ENCODE data around the gene CEP55. TPM values are rescaled to one million over a fixed set of nuclear protein-coding genes. Genes with fewer than 3 reads are reported as not detected.

The CEP55 gene
- total RNA-seq, 4 donors from 2014 or later: 0.63 to 5.7 TPM; not detected in 2

DNA sequence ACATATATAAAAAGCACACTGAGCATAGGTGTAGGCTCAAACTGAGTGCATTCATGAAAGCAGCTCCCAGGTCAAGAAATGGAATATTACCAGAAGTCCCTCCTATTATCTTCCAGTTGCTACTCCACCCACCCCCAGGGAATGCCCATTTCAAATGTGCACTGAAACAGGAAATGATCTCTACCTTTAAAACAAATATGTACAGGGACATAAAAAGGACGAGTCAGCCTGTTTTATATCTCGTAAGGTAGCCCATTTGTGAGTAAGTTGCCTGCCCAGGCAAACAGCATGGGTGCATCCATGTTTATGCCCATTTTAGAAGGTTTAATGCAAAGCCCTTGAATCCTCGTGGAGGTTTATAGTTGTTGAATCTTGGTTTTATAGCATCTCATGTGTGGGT, 80.5 kb downstream of the CEP55 start:
- WGBS, 2 donors: 37 to 57% methylated on average over 3 of the region's 3 CpGs
- Histone ChIP-seq H3K36me3 (no peaks in the 10 kb centered on the region), H3K27ac (no peak overlapping the region), H3K4me1 (peaks cover 0 to 6% (median 0%) of the 10 kb centered on the region in 4 donors), H3K9me3 (no peaks in the 10 kb centered on the region), H3K27me3 (no peaks in the 10 kb centered on the region), H3K4me3 (no peak overlapping the region)
- TF ChIP-seq POLR2A (IDR thresholded peaks at IDR 0.05) (no peak), EP300 (IDR thresholded peaks at IDR 0.05) (no peak), CTCF (IDR thresholded peaks at IDR 0.05) (no peak)
- DNase-seq (ENCODE audit: low spot score in 2 of 2): no peak

GRCh38 chr10:93577565-93577964, 81.2 kb downstream of the CEP55 start:
- WGBS, 2 donors: 83 to 90% methylated on average over 3 of the region's 3 CpGs
- Histone ChIP-seq H3K4me3 (no peak overlapping the region), H3K36me3 (no peaks in the 10 kb centered on the region), H3K9me3 (no peaks in the 10 kb centered on the region), H3K27me3 (no peaks in the 10 kb centered on the region), H3K4me1 (peaks cover 0 to 6% (median 0%) of the 10 kb centered on the region in 4 donors), H3K27ac (no peak overlapping the region)
- no peak for DNase-seq (ENCODE audit: low spot score in 2 of 2)
- no peak for TF ChIP-seq CTCF (IDR thresholded peaks at IDR 0.05)
- TF ChIP-seq POLR2A (IDR thresholded peaks at IDR 0.05): no peak
- no peak for TF ChIP-seq EP300 (IDR thresholded peaks at IDR 0.05)

Small RNA genes lying within 50 kb of the gene (small RNA-seq; reads per million reads assigned to genes)
- gene RNA5SP323: not detected

Other genes with a start within 250 kb of the CEP55 start
- 10 to 100 TPM; 39.6 to 70.4 (median 59.2) TPM for gene MYOF, start 14.3 kb upstream of the CEP55 start, total RNA-seq
- gene FFAR4, start 70.1 kb downstream of the CEP55 start, total RNA-seq: 1 to 10 TPM in 2 of 4 donors, under 1 TPM in 2; 0.39 to 1.5 (median 0.97) TPM
- gene RBP4, start 104.6 kb downstream of the CEP55 start, total RNA-seq: 100 to 1,000 TPM in 3 of 4 donors, 10 to 100 TPM in 1; 92.0 to 127 (median 119) TPM
- not detected for gene PDE6C, start 115.9 kb downstream of the CEP55 start, total RNA-seq
- 10 to 100 TPM; 14.1 to 25.5 (median 16.1) TPM for gene FRA10AC1, start 206.0 kb downstream of the CEP55 start, total RNA-seq